ENCODE results near the gene FAHD2B.
"Not testable (repeated sequence)": the region's sequence is repeated elsewhere in the genome, so short reads cannot be mapped to it uniquely, and the experiment has no call there.

FAHD2B gene

GRCh38 chr2:97067279-97068004, 27.2 kb downstream of the FAHD2B start:
- no peak for DNase-seq

GRCh38 chr2:97066030-97066429, 28.7 kb downstream of the FAHD2B start:
- DNase-seq, result not testable (repeated sequence)

GRCh38 chr2:97062020-97062419, 32.7 kb downstream of the FAHD2B start:
- DNase-seq, result not testable (repeated sequence)

GRCh38 chr2:97059782-97060181, 34.9 kb downstream of the FAHD2B start:
- not testable (repeated sequence) for DNase-seq

- not testable (repeated sequence) for DNase-seq
Observed at GRCh38 chr2:97056150-97056549, 38.5 kb downstream of the FAHD2B start.

- not testable (repeated sequence) for DNase-seq
Observed at GRCh38 chr2:97050032-97050431, 44.6 kb downstream of the FAHD2B start.

GRCh38 chr2:97048448-97048847, 46.2 kb downstream of the FAHD2B start:
- DNase-seq, result not testable (repeated sequence)

- DNase-seq, result not testable (repeated sequence)
Observed at GRCh38 chr2:97046676-97047075, 48.0 kb downstream of the FAHD2B start.

- DNase-seq, result not testable (repeated sequence)
Observed at GRCh38 chr2:97045895-97046499, 48.7 kb downstream of the FAHD2B start.

All from inflammatory macrophage (primary cell).